Measurements from ENCODE around the gene TRIM32. TPM values are rescaled to one million over a fixed set of nuclear protein-coding genes. Genes with fewer than 3 reads are reported as not detected.

Gene TRIM32
- total RNA-seq, 2 experiments from 2014 or later = 11.4 to 13.9 TPM

DNA sequence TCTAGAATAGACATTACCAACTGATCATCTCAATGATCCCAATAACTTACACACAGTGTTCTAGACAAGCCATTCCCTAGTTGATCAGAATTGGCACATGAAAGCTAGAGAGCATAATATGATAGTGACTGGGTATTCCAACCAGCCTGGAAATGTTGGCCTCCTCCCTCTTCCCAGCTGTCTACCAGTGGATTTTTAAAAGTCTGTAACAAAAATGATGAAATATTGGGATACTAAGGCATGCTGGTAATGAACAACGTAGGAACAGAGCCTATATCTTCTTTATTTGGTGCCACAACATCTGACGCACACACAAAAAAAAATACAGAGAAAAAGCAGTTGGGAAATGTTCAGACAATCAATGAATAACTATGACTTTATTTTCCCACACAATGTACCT, 34.8 kb downstream of the TRIM32 start:
- Histone ChIP-seq H2AFZ (ENCODE audit: low read length) (no peak overlapping the region), H3K4me1 (ENCODE audit: insufficient read depth, low read length, poor library complexity, severe bottlenecking) (no peaks in the 10 kb centered on the region), H3K9me2 (ENCODE audit: insufficient read depth, low read length) (no peaks in the 10 kb centered on the region), H3K4me2 (ENCODE audit: low read length) (no peak overlapping the region), H4K20me1 (ENCODE audit: insufficient read depth, low read length) (no peaks in the 10 kb centered on the region), H3K9me3 (ENCODE audit: low read length) (no peaks in the 10 kb centered on the region), H3K4me3 (ENCODE audit: low read depth, low read length, poor library complexity, severe bottlenecking) (no peak overlapping the region), H3K27ac (ENCODE audit: low read depth, low read length, poor library complexity, severe bottlenecking) (no peak overlapping the region), H3K36me3 (ENCODE audit: insufficient read depth, low read length) (no peaks in the 10 kb centered on the region), H3K79me2 (ENCODE audit: insufficient read depth, low read depth, low read length) (no peaks in the 10 kb centered on the region)
- ChIA-PET POLR2A (interaction anchor here (1.1 kb wide), 1 partner anchor 11 kb away, joined by 5 read pairs; no protein-coding TSS in a partner anchor), CTCF (ENCODE audit: unreplicated experiment) (no interaction called here)
- intact Hi-C loops (cut with micrococcal nuclease; ENCODE audit: unreplicated experiment) = no loop called here
- no TSS peak for BruUV-seq (replicated peaks)
- no peak for TF ChIP-seq EZH2phosphoT487 (IDR thresholded peaks at IDR 0.05; ENCODE audit: borderline replicate concordance, low read depth, low read length)
- TF ChIP-seq, protein P1, sequence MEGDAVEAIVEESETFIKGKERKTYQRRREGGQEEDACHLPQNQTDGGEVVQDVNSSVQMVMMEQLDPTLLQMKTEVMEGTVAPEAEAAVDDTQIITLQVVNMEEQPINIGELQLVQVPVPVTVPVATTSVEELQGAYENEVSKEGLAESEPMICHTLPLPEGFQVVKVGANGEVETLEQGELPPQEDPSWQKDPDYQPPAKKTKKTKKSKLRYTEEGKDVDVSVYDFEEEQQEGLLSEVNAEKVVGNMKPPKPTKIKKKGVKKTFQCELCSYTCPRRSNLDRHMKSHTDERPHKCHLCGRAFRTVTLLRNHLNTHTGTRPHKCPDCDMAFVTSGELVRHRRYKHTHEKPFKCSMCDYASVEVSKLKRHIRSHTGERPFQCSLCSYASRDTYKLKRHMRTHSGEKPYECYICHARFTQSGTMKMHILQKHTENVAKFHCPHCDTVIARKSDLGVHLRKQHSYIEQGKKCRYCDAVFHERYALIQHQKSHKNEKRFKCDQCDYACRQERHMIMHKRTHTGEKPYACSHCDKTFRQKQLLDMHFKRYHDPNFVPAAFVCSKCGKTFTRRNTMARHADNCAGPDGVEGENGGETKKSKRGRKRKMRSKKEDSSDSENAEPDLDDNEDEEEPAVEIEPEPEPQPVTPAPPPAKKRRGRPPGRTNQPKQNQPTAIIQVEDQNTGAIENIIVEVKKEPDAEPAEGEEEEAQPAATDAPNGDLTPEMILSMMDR (conservative IDR thresholded peaks at IDR 0.05; ENCODE audit: low read length) = no peak
- no peak for DNase-seq (ENCODE audit: low spot score)

- no peaks in the 10 kb centered on the region for H4K20me1 ChIP-seq (ENCODE audit: insufficient read depth, low read length)
- H3K9me3 ChIP-seq (ENCODE audit: low read length) = no peaks in the 10 kb centered on the region
- no peaks in the 10 kb centered on the region for H3K79me2 ChIP-seq (ENCODE audit: insufficient read depth, low read depth, low read length)
- TF ChIP-seq, protein P1 (conservative IDR thresholded peaks at IDR 0.05; ENCODE audit: low read length) = no peak
- TF ChIP-seq EZH2phosphoT487 (IDR thresholded peaks at IDR 0.05; ENCODE audit: borderline replicate concordance, low read depth, low read length) = no peak
- no peak overlapping the region for H3K27ac ChIP-seq (ENCODE audit: low read depth, low read length, poor library complexity, severe bottlenecking)
- H3K4me1 ChIP-seq (ENCODE audit: insufficient read depth, low read length, poor library complexity, severe bottlenecking) = no peaks in the 10 kb centered on the region
- BruUV-seq (replicated peaks) = no TSS peak
- no peak overlapping the region for H2AFZ ChIP-seq (ENCODE audit: low read length)
- H3K9me2 ChIP-seq (ENCODE audit: insufficient read depth, low read length) = no peaks in the 10 kb centered on the region
- intact Hi-C loops (cut with micrococcal nuclease; ENCODE audit: unreplicated experiment) = no loop called here
- DNase-seq (ENCODE audit: low spot score) = no peak
- no peaks in the 10 kb centered on the region for H3K36me3 ChIP-seq (ENCODE audit: insufficient read depth, low read length)
- no peak overlapping the region for H3K4me3 ChIP-seq (ENCODE audit: low read depth, low read length, poor library complexity, severe bottlenecking)
- ChIA-PET CTCF (ENCODE audit: unreplicated experiment) (no interaction called here), POLR2A (interaction anchor here (1.1 kb wide), 1 partner anchor 225 kb away, joined by 3 read pairs; no protein-coding TSS in a partner anchor)
- no peak overlapping the region for H3K4me2 ChIP-seq (ENCODE audit: low read length)
Measured at GRCh38 chr9:116724123-116724522, 37.0 kb downstream of the TRIM32 start.

DNA sequence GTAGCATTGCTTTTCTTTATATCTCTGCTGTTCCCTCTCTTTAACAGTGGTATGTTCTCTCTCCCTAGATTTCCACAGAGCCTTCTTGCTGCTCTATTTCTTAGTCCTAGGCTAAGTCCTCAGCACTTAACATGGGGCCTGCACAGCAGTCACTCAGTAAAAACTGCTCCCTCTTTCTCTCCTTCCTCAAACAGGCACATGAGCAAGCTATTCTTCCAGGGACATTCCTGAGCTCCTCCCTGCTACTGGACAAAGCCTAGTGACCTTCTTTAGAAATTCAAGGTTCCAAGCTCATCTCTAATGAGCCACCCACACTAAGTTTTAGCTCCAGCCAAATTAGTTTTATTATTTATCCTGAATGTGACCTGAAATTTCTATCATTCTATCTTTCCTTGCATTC, 39.5 kb downstream of the TRIM32 start:
- no peaks in the 10 kb centered on the region for H3K36me3 ChIP-seq (ENCODE audit: insufficient read depth, low read length)
- intact Hi-C loops (cut with micrococcal nuclease; ENCODE audit: unreplicated experiment) = no loop called here
- H2AFZ ChIP-seq (ENCODE audit: low read length) = no peak overlapping the region
- H4K20me1 ChIP-seq (ENCODE audit: insufficient read depth, low read length) = no peaks in the 10 kb centered on the region
- no peaks in the 10 kb centered on the region for H3K9me3 ChIP-seq (ENCODE audit: low read length)
- no peak for DNase-seq (ENCODE audit: low spot score)
- no peak for TF ChIP-seq EZH2phosphoT487 (IDR thresholded peaks at IDR 0.05; ENCODE audit: borderline replicate concordance, low read depth, low read length)
- TF ChIP-seq, protein P1 (conservative IDR thresholded peaks at IDR 0.05; ENCODE audit: low read length) = no peak
- H3K4me2 ChIP-seq (ENCODE audit: low read length) = no peak overlapping the region
- ChIA-PET POLR2A (interaction anchor here (0.7 to 1.5 kb wide), 3 partner anchors 9 to 1196 kb away, joined by 3 read pairs; no protein-coding TSS in a partner anchor), CTCF (ENCODE audit: unreplicated experiment) (no interaction called here)
- H3K79me2 ChIP-seq (ENCODE audit: insufficient read depth, low read depth, low read length) = no peaks in the 10 kb centered on the region
- H3K9me2 ChIP-seq (ENCODE audit: insufficient read depth, low read length) = no peaks in the 10 kb centered on the region
- H3K4me3 ChIP-seq (ENCODE audit: low read depth, low read length, poor library complexity, severe bottlenecking) = no peak overlapping the region
- BruUV-seq (replicated peaks) = no TSS peak
- H3K27ac ChIP-seq (ENCODE audit: low read depth, low read length, poor library complexity, severe bottlenecking) = no peak overlapping the region
- no peaks in the 10 kb centered on the region for H3K4me1 ChIP-seq (ENCODE audit: insufficient read depth, low read length, poor library complexity, severe bottlenecking)
